Nephron progenitor cell (in vitro differentiated cells): ENCODE results near the gene ELAVL1.
A peak's percentile ranks its signal among the peaks of the same experiment; 100 is the strongest.

ENCODE experiments used
- DNase-seq: peaks from one replicate; pipeline ENCODE4 v3.0.0; 2021
- H3K27ac Mint-ChIP-seq: 2 replicates; pipeline ENCODE4 v1.8.0; 2021; ENCODE audit warnings: mild to moderate bottlenecking, moderate library complexity, mixed read lengths
- H3K27me3 Mint-ChIP-seq: 2 replicates; pipeline ENCODE4 v1.8.0; 2021; ENCODE audit warnings: mild to moderate bottlenecking, low read depth, mixed read lengths; ENCODE audit not compliant: poor library complexity
- H3K36me3 Mint-ChIP-seq: 2 replicates; pipeline ENCODE4 v1.8.0; 2021; ENCODE audit warnings: low read depth, mixed read lengths
- H3K4me1 Mint-ChIP-seq: 2 replicates; pipeline ENCODE4 v1.8.0; 2021; ENCODE audit warnings: mixed read lengths
- H3K4me3 Mint-ChIP-seq: 2 replicates; pipeline ENCODE4 v1.8.0; 2021; ENCODE audit warnings: mild to moderate bottlenecking, moderate library complexity, mixed read lengths
- H3K9me3 Mint-ChIP-seq: 2 replicates; pipeline ENCODE4 v1.8.0; 2021; ENCODE audit warnings: mild to moderate bottlenecking, moderate library complexity, mixed read lengths
- CTCF ChIP-seq: fragments of 200-600 bp; sonication (generic); IDR thresholded peaks from 2 replicates; pipeline ENCODE4 v1.5.0; 2021; ENCODE audit warnings: antibody characterized with exemption

Gene ELAVL1

GRCh38 chr19:7986321-7987113 is 18.9 kb downstream of the ELAVL1 start:
- Mint-ChIP-seq H3K27ac (peak overlapping the region; percentile 97), H3K36me3 (peaks cover 54% of the 10 kb centered on the region), H3K4me1 (peaks cover 53% of the 10 kb centered on the region), H3K4me3 (no peak overlapping the region), H3K9me3 (no peaks in the 10 kb centered on the region), H3K27me3 (peaks cover 5% of the 10 kb centered on the region)
- no peak for DNase-seq
- no peak for TF ChIP-seq CTCF

GRCh38 chr19:7985481-7985911 is 19.9 kb downstream of the ELAVL1 start:
- DNase-seq: no peak
- H3K9me3 Mint-ChIP-seq: no peaks in the 10 kb centered on the region
- no peak for TF ChIP-seq CTCF
- peaks cover 56% of the 10 kb centered on the region for H3K4me1 Mint-ChIP-seq
- no peak overlapping the region for H3K4me3 Mint-ChIP-seq
- H3K27me3 Mint-ChIP-seq: peaks cover 5% of the 10 kb centered on the region
- peaks cover 52% of the 10 kb centered on the region for H3K36me3 Mint-ChIP-seq
- no peak overlapping the region for H3K27ac Mint-ChIP-seq

GRCh38 chr19:7983995-7984837 is 21.2 kb downstream of the ELAVL1 start:
- Mint-ChIP-seq H3K36me3 (peaks cover 51% of the 10 kb centered on the region), H3K4me1 (peaks cover 60% of the 10 kb centered on the region), H3K9me3 (no peaks in the 10 kb centered on the region), H3K27ac (peak overlapping the region; percentile 89), H3K27me3 (peaks cover 5% of the 10 kb centered on the region), H3K4me3 (no peak overlapping the region)
- DNase-seq: no peak
- TF ChIP-seq CTCF: no peak

GRCh38 chr19:7983286-7983950 is 22.0 kb downstream of the ELAVL1 start:
- DNase-seq: no peak
- Mint-ChIP-seq H3K36me3 (peaks cover 46% of the 10 kb centered on the region), H3K27ac (peak overlapping the region; percentile 96), H3K4me3 (no peak overlapping the region), H3K27me3 (peaks cover 2% of the 10 kb centered on the region), H3K4me1 (peaks cover 67% of the 10 kb centered on the region), H3K9me3 (no peaks in the 10 kb centered on the region)
- TF ChIP-seq CTCF: no peak

GRCh38 chr19:7982651-7983099 is 22.8 kb downstream of the ELAVL1 start:
- TF ChIP-seq CTCF: no peak
- Mint-ChIP-seq H3K27me3 (peaks cover 2% of the 10 kb centered on the region), H3K36me3 (peaks cover 38% of the 10 kb centered on the region), H3K4me1 (peaks cover 64% of the 10 kb centered on the region), H3K9me3 (no peaks in the 10 kb centered on the region), H3K27ac (peak overlapping the region; percentile 96), H3K4me3 (peak overlapping the region; percentile 47)
- peak; percentile 48 for DNase-seq
